H1 (cell line): Measurements from ENCODE around the gene TEX44. TPM values are rescaled to one million over a fixed set of nuclear protein-coding genes. Genes with fewer than 3 reads are reported as not detected.

ENCODE experiments used
- CTCF ChIA-PET: fragments of 300-600 bp; sonication (Branson Sonifier 250); formaldehyde crosslinking; loops from one replicate; lab custom pipeline; 2021; ENCODE audit not compliant: partially characterized antibody; lab: Charles Lee
- POLR2A ChIA-PET: fragments of 300-600 bp; sonication (Branson Sonifier 250); formaldehyde crosslinking; loops from one replicate; lab custom pipeline; 2021; ENCODE audit warnings: inconsistent platforms; ENCODE audit not compliant: partially characterized antibody; lab: Charles Lee
- DNase-seq, 2 experiments: peaks; one replicate each; pipeline versions ENCODE4 v3.0.0 to v3.0.0-alpha.2; 2010 to 2022; ENCODE audit warnings: low spot score in 2 of 2, low read depth in 1 of 2, mixed read lengths in 1 of 2
- FAIRE-seq: peaks from 2 replicates; lab custom pipeline; 2011; peaks lifted over from hg19 to GRCh38; lab: Jason Lieb, UNC
- H2AFZ ChIP-seq: 2 replicates; pipeline ENCODE4 v1.8.1; 2012; ENCODE audit warnings: low read length, inconsistent platforms
- H2AK5ac ChIP-seq: 2 replicates; pipeline ENCODE4 v1.6.1; 2013; ENCODE audit warnings: low read depth, low read length
- H2BK120ac ChIP-seq: replicated peaks from 2 replicates; pipeline ENCODE3; 2013; ENCODE audit warnings: low read depth, low read length, inconsistent platforms
- H2BK12ac ChIP-seq: 2 replicates; pipeline ENCODE4 v1.6.1; 2013; ENCODE audit warnings: low read depth, low read length
- H2BK15ac ChIP-seq: 2 replicates; pipeline ENCODE4 v1.6.1; 2013; ENCODE audit warnings: low read length
- H2BK20ac ChIP-seq: 2 replicates; pipeline ENCODE4 v1.6.1; 2013; ENCODE audit warnings: low read length
- H2BK5ac ChIP-seq: 2 replicates; pipeline ENCODE4 v1.6.1; 2013; ENCODE audit warnings: low read depth, low read length
- H3K14ac ChIP-seq: 2 replicates; pipeline ENCODE4 v1.6.1; 2013; ENCODE audit warnings: inconsistent platforms; ENCODE audit not compliant: insufficient read length
- H3K18ac ChIP-seq: 2 replicates; pipeline ENCODE4 v1.6.1; 2013; ENCODE audit warnings: low read length; ENCODE audit errors: extremely low read depth
- H3K23ac ChIP-seq: 2 replicates; pipeline ENCODE4 v1.6.1; 2013; ENCODE audit warnings: inconsistent platforms; ENCODE audit not compliant: insufficient read length
- H3K23me2 ChIP-seq: 2 replicates; pipeline ENCODE4 v1.6.1; 2013; ENCODE audit warnings: low read depth, low read length
- H3K27ac ChIP-seq: 2 replicates; pipeline ENCODE4 v1.6.1; 2011; ENCODE audit warnings: low read depth, low read length, inconsistent platforms
- H3K27me3 ChIP-seq, 4 experiments: replicated peaks in 1 of 4; 1 replicate in 1 of 4; 2 replicates in 3 of 4; pipeline versions ENCODE4 v1.6.1 to v1.8.1; 2011 to 2013; ENCODE audit warnings: low read length in 3 of 4, mild to moderate bottlenecking in 3 of 4, inconsistent platforms in 2 of 4, mixed read lengths in 2 of 4, moderate library complexity in 1 of 4; ENCODE audit not compliant: control insufficient read depth in 3 of 4, insufficient read depth in 3 of 4; ENCODE audit errors: extremely low read depth in 1 of 4
- H3K36me3 ChIP-seq, 4 experiments: 2 replicates each; pipeline versions ENCODE4 v1.6.1 to v1.8.1; 2011 to 2013; ENCODE audit warnings: mild to moderate bottlenecking in 4 of 4, low read length in 3 of 4, moderate library complexity in 2 of 4, control low read depth in 1 of 4, inconsistent platforms in 1 of 4; ENCODE audit not compliant: insufficient read depth in 4 of 4, control insufficient read depth in 2 of 4
- H3K4ac ChIP-seq: replicated peaks from 2 replicates; pipeline ENCODE3; 2013; ENCODE audit warnings: low read length, low read depth, mixed read lengths, inconsistent platforms; ENCODE audit not compliant: insufficient read length
- H3K4me1 ChIP-seq, 4 experiments: replicated peaks in 1 of 4; 1 replicate in 1 of 4; 2 replicates in 3 of 4; pipeline versions ENCODE4 v1.6.1 to v1.8.1; 2011 to 2013; ENCODE audit warnings: low read length in 3 of 4, inconsistent platforms in 2 of 4, mixed read lengths in 1 of 4; ENCODE audit not compliant: insufficient read depth in 4 of 4, control insufficient read depth in 3 of 4
- H3K4me2 ChIP-seq, 2 experiments: 2 replicates each; pipeline versions ENCODE4 v1.6.1 to v1.8.1; 2011 to 2013; ENCODE audit warnings: low read depth in 2 of 2, low read length in 2 of 2, control low read depth in 1 of 2, inconsistent platforms in 1 of 2, mild to moderate bottlenecking in 1 of 2; ENCODE audit not compliant: insufficient read depth in 1 of 2
- H3K4me3 ChIP-seq, 4 experiments: fragments of 200-600, 300-600 bp in 1 of 4; sonication (generic), shearing (Covaris generic), sonication (Bioruptor Twin) in 1 of 4; 2 replicates each; pipeline versions ENCODE4 v1.5.1 to v1.8.1; 2011 to 2016; ENCODE audit warnings: low read length in 4 of 4, low read depth in 3 of 4, control low read depth in 2 of 4, inconsistent platforms in 2 of 4, mild to moderate bottlenecking in 2 of 4, mixed read lengths in 1 of 4, moderate library complexity in 1 of 4; ENCODE audit not compliant: insufficient read depth in 2 of 4; ENCODE audit errors: extremely low read depth in 1 of 4
- H3K56ac ChIP-seq: replicated peaks from 2 replicates; pipeline ENCODE3; 2013; ENCODE audit warnings: low read depth, mild to moderate bottlenecking, mixed read lengths, low read length, inconsistent platforms; ENCODE audit not compliant: insufficient read length
- H3K79me1 ChIP-seq: 2 replicates; pipeline ENCODE4 v1.6.1; 2013; ENCODE audit warnings: low read depth, low read length, control low read depth
- H3K79me2 ChIP-seq, 2 experiments: 2 replicates each; pipeline versions ENCODE4 v1.6.1 to v1.8.1; 2012 to 2013; ENCODE audit warnings: low read length in 2 of 2, mild to moderate bottlenecking in 2 of 2, inconsistent platforms in 1 of 2; ENCODE audit not compliant: insufficient read depth in 2 of 2, control insufficient read depth in 1 of 2
- H3K9ac ChIP-seq, 4 experiments: replicated peaks in 1 of 4; 1 replicate in 1 of 4; 2 replicates in 3 of 4; pipeline versions ENCODE4 v1.6.1 to v1.8.1; 2011 to 2013; ENCODE audit warnings: low read depth in 3 of 4, low read length in 3 of 4, control low read depth in 2 of 4, mild to moderate bottlenecking in 2 of 4, moderate library complexity in 2 of 4, inconsistent platforms in 1 of 4; ENCODE audit errors: extremely low read depth in 1 of 4
- H3K9me3 ChIP-seq, 2 experiments: 2 replicates each; pipeline versions ENCODE4 v1.6.1 to v1.8.1; 2012 to 2013; ENCODE audit warnings: mild to moderate bottlenecking in 2 of 2, moderate library complexity in 2 of 2, control low read depth in 1 of 2, inconsistent platforms in 1 of 2, low read depth in 1 of 2, low read length in 1 of 2, mixed read lengths in 1 of 2; ENCODE audit not compliant: insufficient read depth in 2 of 2
- H4K20me1 ChIP-seq, 2 experiments: replicated peaks in 1 of 2; 2 replicates each; pipeline versions ENCODE3 to v1.8.1; 2011 to 2013; ENCODE audit warnings: inconsistent platforms in 2 of 2, low read length in 2 of 2, mild to moderate bottlenecking in 1 of 2; ENCODE audit not compliant: insufficient read depth in 2 of 2, control insufficient read depth in 1 of 2
- H4K5ac ChIP-seq: 2 replicates; pipeline ENCODE4 v1.6.1; 2013; ENCODE audit warnings: low read length, low read depth, mixed read lengths, inconsistent platforms; ENCODE audit not compliant: insufficient read length
- H4K8ac ChIP-seq: 2 replicates; pipeline ENCODE4 v1.8.0; 2013; ENCODE audit warnings: mild to moderate bottlenecking, moderate library complexity, low read length, inconsistent platforms; ENCODE audit not compliant: insufficient read depth; ENCODE audit errors: extremely low read depth
- H4K91ac ChIP-seq: replicated peaks from 2 replicates; pipeline ENCODE3; 2013; ENCODE audit warnings: low read length, mixed read lengths, inconsistent platforms; ENCODE audit not compliant: insufficient read length
- WGBS, 2 experiments: shearing (Covaris generic) in 1 of 2; methylation state at CpG; one replicate each; pipeline versions ENCODE4 v1.1.6 to v1.1.7; 2013 to 2015; ENCODE audit warnings: low lambda C conversion rate in 2 of 2, mixed read lengths in 2 of 2, inconsistent platforms in 1 of 2, low coverage in 1 of 2, missing lambda C conversion rate in 1 of 2; ENCODE audit not compliant: insufficient replicate concordance in 2 of 2, insufficient coverage in 1 of 2, insufficient read length in 1 of 2; ENCODE audit errors: extremely low coverage in 1 of 2, missing lambda C conversion rate in 1 of 2; 5-methylcytosine and 5-hydroxymethylcytosine counted together
- polyA plus RNA-seq, 7 experiments: library from polyadenylated mRNA; depleted of rRNA in 3 of 7; stranded (reverse) in 5 of 7; unstranded in 2 of 7; fragments of >200 nt in 5 of 7; fragments of 200-250 nt in 2 of 7; gene quantifications; 1 replicate in 5 of 7; 2 replicates in 1 of 7; 4 replicates in 1 of 7; pipeline versions ENCODE4 v1.2.1 to v1.2.3, GENCODE V29; 2011 to 2013; ENCODE audit warnings: missing spikeins in 2 of 7, mixed read lengths in 2 of 7
- total RNA-seq: library from RNA; stranded (reverse); fragmentation: NEBNext Ultra II Directional; extraction: Animal tissue kit (Norgen Biotek cat#: 25700); gene quantifications from 2 replicates; pipeline ENCODE4 v1.2.1, GENCODE V29; 2021

TEX44 gene
- total and polyA plus RNA-seq, 2 of the 8 experiments (the other 6 are each of a cell fraction or from before 2014, with no cell fraction given): not detected

GRCh38 chr2:231546014-231546715, 46.5 kb upstream of the TEX44 start:
- H2BK15ac ChIP-seq: no peak overlapping the region
- ChIA-PET POLR2A (no interaction called here), CTCF (interaction anchor here (0.6 to 2.3 kb wide), 11 partner anchors 9 to 178 kb away, joined by 3 to 9 read pairs (median 5); no protein-coding TSS in a partner anchor)
- H3K18ac ChIP-seq: no peak overlapping the region
- no peak overlapping the region for H3K4ac ChIP-seq
- H2AK5ac ChIP-seq: no peak overlapping the region
- no peak overlapping the region for H4K91ac ChIP-seq
- H3K9me3 ChIP-seq: no peaks in the 10 kb centered on the region
- 0 out of 7 replicates have a peak, but pooled peaks cover 0 to 2% (median 0%) of the 10 kb centered on the region in 4 experiments for H3K4me1 ChIP-seq
- H4K20me1 ChIP-seq: no peaks in the 10 kb centered on the region
- no peak overlapping the region for H2BK120ac ChIP-seq
- H4K5ac ChIP-seq: no peak overlapping the region
- no peak for DNase-seq
- H3K14ac ChIP-seq: no peak overlapping the region
- 88% methylated on average over 13 of the region's 13 CpGs; no CpG with 5 or more reads in 1 of the 2 experiments for WGBS, 2 experiments
- H2AFZ ChIP-seq: 0 out of 2 replicates have a peak overlapping the region, but pooled peaks have one; percentile 25
- H3K4me3 ChIP-seq: no peak overlapping the region
- H3K36me3 ChIP-seq: no peaks in the 10 kb centered on the region
- no peaks in the 10 kb centered on the region for H3K79me1 ChIP-seq
- H3K4me2 ChIP-seq: no peak overlapping the region
- H3K9ac ChIP-seq: no peak overlapping the region
- no peaks in the 10 kb centered on the region for H3K79me2 ChIP-seq
- no peak overlapping the region for H3K56ac ChIP-seq
- no peak overlapping the region for H3K27ac ChIP-seq
- H2BK5ac ChIP-seq: no peak overlapping the region
- no peak for FAIRE-seq
- H2BK12ac ChIP-seq: no peak overlapping the region
- no peaks in the 10 kb centered on the region for H3K27me3 ChIP-seq
- H3K23me2 ChIP-seq: no peaks in the 10 kb centered on the region
- no peak overlapping the region for H3K23ac ChIP-seq
- H2BK20ac ChIP-seq: no peak overlapping the region
- no peak overlapping the region for H4K8ac ChIP-seq
